Pancreas (tissue), 10 donors: ENCODE data around the gene STRIP1. TPM values are rescaled to one million over a fixed set of nuclear protein-coding genes. Genes with fewer than 3 reads are reported as not detected.

Source experiments
- ATAC-seq, 4 donors: fragments of 200-7000 bp; cut with Tn5 transposase; one replicate each; pipeline versions ENCODE4 v1.8.0 to v1.9.1; 2020; ENCODE audit warnings: mild to moderate bottlenecking in 4 of 4, moderate library complexity in 4 of 4
- DNase-seq, 6 donors: peaks; one replicate each; pipeline ENCODE4 v3.0.0-alpha.2; 2020
- FAIRE-seq: peaks from 2 replicates; lab custom pipeline; 2012; peaks lifted over from hg19 to GRCh38; lab: Jason Lieb, UNC
- H3K27ac ChIP-seq, 4 donors: fragments of 200-600 bp; sonication (generic); 1 replicate in 3 of 4; 2 replicates in 1 of 4; pipeline versions ENCODE4 v1.5.0 to v1.8.0; 2020
- H3K27me3 ChIP-seq, 4 donors: fragments of 200-600 bp; one replicate each; pipeline ENCODE4 v1.8.0; 2021
- H3K36me3 ChIP-seq, 3 donors: fragments of 200-600 bp; sonication (generic) in 1 of 3; one replicate each; pipeline versions ENCODE4 v1.5.0 to v1.8.0; 2020 to 2021
- H3K4me1 ChIP-seq, 3 donors: fragments of 200-600 bp; one replicate each; pipeline ENCODE4 v1.8.0; 2021
- H3K4me3 ChIP-seq, 4 donors: fragments of 200-600 bp; sonication (generic) in 2 of 4; one replicate each; pipeline versions ENCODE4 v1.5.0 to v1.8.0; 2020 to 2021
- H3K9me3 ChIP-seq, 4 donors: fragments of 200-600 bp; one replicate each; pipeline ENCODE4 v1.8.0; 2021
- CTCF ChIP-seq, 4 donors: fragments of 200-600 bp; sonication (generic) in 3 of 4; IDR thresholded peaks; one replicate each; pipeline versions ENCODE4 v1.5.0 to v1.8.0; 2021; ENCODE audit warnings: antibody characterized with exemption in 4 of 4
- WGBS, 2 donors: extraction: QIAGEN DNeasy Blood & Tissue Kit; methylation state at CpG; one replicate each; pipeline ENCODE4 v1.1.7; 2013; 5-methylcytosine and 5-hydroxymethylcytosine counted together
- intact Hi-C, 3 donors: fragments of 100-400 bp; cut with DNase I; formaldehyde crosslinking; loops; one replicate each; pipeline versions ENCODE4 v1.11.1 to v1.14.2; 2022
- polyA plus RNA-seq, 2 donors: library from polyadenylated mRNA; stranded (reverse); fragments of 200-250 nt; gene quantifications; one replicate each; pipeline ENCODE4 v1.2.3, GENCODE V29; 2013
- total RNA-seq, 6 donors: library from RNA; stranded (reverse); fragmentation: NEBNext Ultra II Directional in 4 of 6; extraction: Animal tissue kit (Norgen Biotek cat#: 25700) in 4 of 6; gene quantifications; one replicate each; pipeline versions ENCODE4 v1.2.1 to v1.2.4, GENCODE V29; 2021 to 2023
- donor health status: healthy with polysubstance abuse.
- donor health status: DM: no; HTN: no; CAD: no; lungs with moderate emphysema.
- donor health status: DM: no; HTN: no; CAD: no.
- donor health status: control.
- donor health status: control.
- donor health status: Bipolar disorder and iron deficiency.
- donor health status: DM: yes; HTN: yes; CAD: no.
- donor health status: DM: no; HTN: no; CAD: no.
- donor health status: DM: no; HTN: no; CAD: no.
- donor health status: DM: yes; HTN: yes; CAD: no.

The STRIP1 gene
- total and polyA plus RNA-seq, 8 donors: 10.7 to 24.9 (median 14.5) TPM

GRCh38 chr1:110069404-110070281, 35.2 kb downstream of the STRIP1 start:
- peak in 1 of 6 donors; percentile 77 for DNase-seq
- WGBS, 2 donors: 33 to 35% methylated on average over 57 to 64 of the region's 64 CpGs
- H3K36me3 ChIP-seq: no peaks in the 10 kb centered on the region
- no peak for TF ChIP-seq CTCF (IDR thresholded peaks at IDR 0.05)
- no peak overlapping the region for H3K27ac ChIP-seq
- no peaks in the 10 kb centered on the region for H3K9me3 ChIP-seq
- intact Hi-C loops: no loop called here
- no peak for FAIRE-seq
- ATAC-seq: peak in 2 of 4 donors; percentile 23 to 29
- no peaks in the 10 kb centered on the region for H3K4me1 ChIP-seq
- H3K4me3 ChIP-seq: peak overlapping the region in 1 of 4 donors; percentile 39
- peaks cover 9 to 44% (median 16%) of the 10 kb centered on the region in 4 donors for H3K27me3 ChIP-seq

GRCh38 chr1:110070282-110070669, 35.9 kb downstream of the STRIP1 start:
- Histone ChIP-seq H3K4me1 (no peaks in the 10 kb centered on the region), H3K9me3 (no peaks in the 10 kb centered on the region), H3K4me3 (peak overlapping the region in 2 of 4 donors; percentile 14 to 39), H3K36me3 (no peaks in the 10 kb centered on the region), H3K27ac (no peak overlapping the region), H3K27me3 (peaks cover 9 to 44% (median 16%) of the 10 kb centered on the region in 4 donors)
- TF ChIP-seq CTCF (IDR thresholded peaks at IDR 0.05): no peak
- FAIRE-seq (no peak), DNase-seq (no peak), ATAC-seq (peak in 2 of 4 donors; percentile 37 to 43)
- WGBS, 2 donors: 7 to 8% methylated on average over 37 to 52 of the region's 52 CpGs
- intact Hi-C loops: no loop called here

- FAIRE-seq (no peak), DNase-seq (no peak), ATAC-seq (no peak)
- H3K4me1 ChIP-seq: no peaks in the 10 kb centered on the region
- no peaks in the 10 kb centered on the region for H3K36me3 ChIP-seq
- H3K9me3 ChIP-seq: no peaks in the 10 kb centered on the region
- 13 to 30% methylated on average over 10 to 27 of the region's 27 CpGs for WGBS, 2 donors
- TF ChIP-seq CTCF (IDR thresholded peaks at IDR 0.05): no peak
- peak within 1 kb of the TSS in 2 of 4 donors; percentile 14 to 39 for H3K4me3 ChIP-seq
- H3K27ac ChIP-seq: no peak within 1 kb of the TSS
- peaks cover 9 to 44% (median 16%) of the 10 kb centered on the region in 4 donors for H3K27me3 ChIP-seq
- intact Hi-C loops: no loop called here
Observed at GRCh38 chr1:110070671-110071242, 36.3 kb downstream of the STRIP1 start, which contains the start of gene ALX3. TSS of gene ALX3 (minus strand) at chr1:110070672. CDS start at chr1:110070612, 60 bp downstream.

- no peaks in the 10 kb centered on the region for H3K4me1 ChIP-seq
Observed at GRCh38 chr1:110074166-110074565, 39.7 kb downstream of the STRIP1 start.

More at GRCh38 chr1:110074166-110074565, 39.7 kb downstream of the STRIP1 start:
- DNase-seq: no peak
- Histone ChIP-seq H3K9me3 (no peaks in the 10 kb centered on the region), H3K27ac (no peak overlapping the region), H3K27me3 (peaks cover 1 to 27% (median 4%) of the 10 kb centered on the region in 4 donors), H3K36me3 (no peaks in the 10 kb centered on the region), H3K4me3 (no peak overlapping the region)
- intact Hi-C loops: no loop called here
- no peak for TF ChIP-seq CTCF (IDR thresholded peaks at IDR 0.05)
- FAIRE-seq: no peak
- WGBS, 2 donors: 70 to 74% methylated on average over 4 of the region's 4 CpGs
- no peak for ATAC-seq
